Suprapubic skin (tissue), 4 donors: Measurements from ENCODE around the gene MYO9B. TPM values are rescaled to one million over a fixed set of nuclear protein-coding genes. Genes with fewer than 3 reads are reported as not detected.

Experiments
- DNase-seq, 2 donors: peaks; one replicate each; pipeline ENCODE4 v3.0.0-alpha.2; 2019; ENCODE audit warnings: low spot score in 2 of 2
- H3K27ac ChIP-seq: fragments of 200-600 bp; sonication (generic); one replicate; pipeline ENCODE4 v1.5.1; 2019
- H3K27me3 ChIP-seq: fragments of 200-600 bp; sonication (generic); one replicate; pipeline ENCODE4 v1.5.1; 2019
- H3K36me3 ChIP-seq: fragments of 200-600 bp; sonication (generic); one replicate; pipeline ENCODE4 v1.5.1; 2019
- H3K4me1 ChIP-seq: fragments of 200-600 bp; sonication (generic); one replicate; pipeline ENCODE4 v1.5.1; 2019
- H3K4me3 ChIP-seq: fragments of 200-600 bp; sonication (generic); one replicate; pipeline ENCODE4 v1.5.1; 2019; ENCODE audit warnings: mild to moderate bottlenecking
- H3K9me3 ChIP-seq: fragments of 200-600 bp; sonication (generic); one replicate; pipeline ENCODE4 v1.5.1; 2019
- CTCF ChIP-seq, 2 donors: fragments of 200-600 bp in 1 of 2; fragments of 450-650 bp in 1 of 2; sonication (generic) in 1 of 2; IDR thresholded peaks; one replicate each; pipeline ENCODE4 v1.5.1; 2016 to 2019; ENCODE audit warnings: antibody characterized with exemption in 2 of 2, mild to moderate bottlenecking in 1 of 2, moderate library complexity in 1 of 2
- EP300 ChIP-seq: sonication (generic); formaldehyde crosslinking; IDR thresholded peaks from one replicate; pipeline ENCODE4 v1.6.1; 2017; ENCODE audit warnings: antibody characterized with exemption
- POLR2A ChIP-seq, 2 donors: fragments of 450-650 bp; IDR thresholded peaks; one replicate each; pipeline ENCODE4 v1.6.1; 2017; ENCODE audit warnings: antibody characterized with exemption in 2 of 2, mild to moderate bottlenecking in 2 of 2, moderate library complexity in 2 of 2
- POLR2AphosphoS5 ChIP-seq, 3 donors: sonication (generic); formaldehyde crosslinking; IDR thresholded peaks; one replicate each; pipeline ENCODE4 v1.6.1; 2017; ENCODE audit warnings: antibody characterized with exemption in 3 of 3
- WGBS: methylation state at CpG from one replicate; pipeline ENCODE4 v1.1.5; 2018; 5-methylcytosine and 5-hydroxymethylcytosine counted together
- total RNA-seq, 4 donors: library from RNA; depleted of rRNA; stranded (reverse); fragments of >200 nt; gene quantifications; one replicate each; pipeline ENCODE4 v1.1.0, GENCODE V29; 2016

MYO9B gene
- total RNA-seq, 4 donors from 2014 or later: 43.6 to 99.9 (median 69.5) TPM

DNA sequence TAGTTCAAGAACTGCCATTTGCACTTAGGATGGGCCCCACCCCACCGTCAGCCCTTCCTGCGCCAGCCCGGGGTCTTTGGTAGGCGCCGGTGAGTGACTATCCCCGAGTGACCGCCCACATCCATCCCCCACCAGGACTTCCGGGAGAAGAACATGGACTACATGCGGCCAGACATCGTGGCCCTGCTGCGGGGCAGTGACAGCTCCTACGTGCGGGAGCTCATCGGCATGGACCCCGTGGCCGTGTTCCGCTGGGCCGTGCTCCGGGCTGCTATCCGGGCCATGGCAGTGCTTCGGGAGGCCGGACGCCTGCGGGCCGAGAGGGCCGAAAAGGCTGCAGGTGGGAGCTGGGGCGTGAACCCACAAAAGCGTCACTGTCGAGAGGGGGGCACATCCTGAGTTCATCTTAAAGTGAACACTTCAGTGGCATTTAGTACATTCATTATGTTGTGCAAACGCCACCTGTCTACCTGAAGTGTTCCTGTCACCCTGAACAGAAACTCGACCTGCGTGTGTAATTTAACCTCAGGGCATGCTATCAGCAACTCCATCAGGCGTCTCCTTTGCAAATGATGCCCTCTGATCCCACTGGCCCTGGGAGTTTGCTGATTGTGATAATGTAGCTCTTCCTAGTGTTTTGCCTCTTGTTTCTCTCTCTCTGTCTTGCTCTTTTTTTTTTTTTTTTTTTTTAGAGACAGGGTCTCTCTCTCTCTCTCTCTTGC is 97.2 kb downstream of the MYO9B start:
- WGBS: 91% methylated on average over 24 of the region's 33 CpGs
- no peaks in the 10 kb centered on the region for H3K9me3 ChIP-seq
- no peaks in the 10 kb centered on the region for H3K27me3 ChIP-seq
- H3K27ac ChIP-seq: no peak overlapping the region
- no peak overlapping the region for H3K4me3 ChIP-seq
- no peaks in the 10 kb centered on the region for H3K4me1 ChIP-seq
- H3K36me3 ChIP-seq: peaks cover 96% of the 10 kb centered on the region
- TF ChIP-seq POLR2A (IDR thresholded peaks at IDR 0.05): no peak
- no peak for TF ChIP-seq POLR2AphosphoS5 (IDR thresholded peaks at IDR 0.05)
- no peak for TF ChIP-seq CTCF (IDR thresholded peaks at IDR 0.05)
- no peak for TF ChIP-seq EP300
- no peak for DNase-seq

DNA sequence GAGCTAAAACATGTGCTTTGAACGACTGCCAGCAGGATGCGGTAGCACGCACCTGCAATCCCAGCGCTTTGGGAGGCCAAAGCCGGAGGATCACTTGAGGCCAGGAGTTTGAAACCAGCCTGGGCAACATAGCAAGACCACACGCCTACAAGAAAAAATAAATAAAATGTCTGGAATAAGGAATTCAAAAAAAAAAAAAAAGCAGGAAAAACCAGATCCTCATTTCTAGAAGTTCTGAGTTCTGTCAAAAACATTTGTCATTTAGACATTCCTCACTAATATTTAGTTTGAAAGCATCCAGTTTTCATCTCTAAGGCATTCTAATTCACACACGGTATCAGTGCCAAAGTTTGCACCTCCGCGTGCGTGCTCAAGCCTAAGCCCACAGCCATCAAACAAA is 102.7 kb downstream of the MYO9B start:
- Histone ChIP-seq H3K9me3 (no peaks in the 10 kb centered on the region), H3K4me1 (no peaks in the 10 kb centered on the region), H3K4me3 (no peak overlapping the region), H3K27me3 (no peaks in the 10 kb centered on the region), H3K36me3 (peaks cover 81% of the 10 kb centered on the region), H3K27ac (no peak overlapping the region)
- 92% methylated on average over 10 of the region's 10 CpGs for WGBS
- no peak for DNase-seq
- TF ChIP-seq CTCF (IDR thresholded peaks at IDR 0.05) (no peak), POLR2AphosphoS5 (IDR thresholded peaks at IDR 0.05) (no peak), EP300 (no peak), POLR2A (IDR thresholded peaks at IDR 0.05) (no peak)

- Histone ChIP-seq H3K4me3 (no peak overlapping the region), H3K27ac (no peak overlapping the region), H3K27me3 (no peaks in the 10 kb centered on the region), H3K9me3 (no peaks in the 10 kb centered on the region), H3K36me3 (peaks cover 78% of the 10 kb centered on the region), H3K4me1 (no peaks in the 10 kb centered on the region)
- TF ChIP-seq CTCF (IDR thresholded peaks at IDR 0.05) (no peak), EP300 (no peak), POLR2A (IDR thresholded peaks at IDR 0.05) (no peak), POLR2AphosphoS5 (IDR thresholded peaks at IDR 0.05) (no peak)
- 81% methylated on average over 22 of the region's 22 CpGs for WGBS
- DNase-seq: no peak
These were observed 105.6 kb downstream of the MYO9B start for GRCh38 chr19:17180997-17181702.

DNA sequence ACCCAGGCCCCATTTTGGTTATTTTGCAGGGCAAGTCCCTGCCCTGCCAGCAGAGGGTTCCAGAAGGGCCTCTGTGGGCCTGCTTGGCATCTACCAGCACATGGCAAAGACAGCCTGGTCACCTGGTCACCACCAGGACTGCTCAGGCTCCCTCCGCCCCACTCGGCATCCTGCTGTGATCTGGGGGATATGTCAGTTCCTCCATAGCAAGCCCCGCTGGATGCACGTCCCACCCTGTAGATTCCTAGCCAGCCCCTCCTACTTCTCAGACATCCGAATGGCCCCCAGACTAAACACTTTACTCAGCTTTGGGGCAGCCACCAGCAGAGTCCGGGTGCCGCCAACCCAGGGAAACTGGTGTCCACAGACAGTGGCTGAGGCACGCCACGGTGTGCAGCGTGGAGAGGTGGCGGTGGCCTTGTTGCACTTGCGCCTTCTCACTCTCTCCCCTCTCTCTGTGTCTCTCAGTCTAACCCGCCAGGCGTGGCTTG is 107.7 kb downstream of the MYO9B start:
- Histone ChIP-seq H3K36me3 (peaks cover 79% of the 10 kb centered on the region), H3K27ac (no peak overlapping the region)
- WGBS: 76% methylated on average over 9 of the region's 14 CpGs

More for the DNA sequence above, 107.7 kb downstream of the MYO9B start:
- Histone ChIP-seq H3K9me3 (no peaks in the 10 kb centered on the region), H3K4me1 (no peaks in the 10 kb centered on the region), H3K27me3 (no peaks in the 10 kb centered on the region), H3K4me3 (no peak overlapping the region)
- DNase-seq: no peak
- TF ChIP-seq CTCF (IDR thresholded peaks at IDR 0.05) (no peak), POLR2AphosphoS5 (IDR thresholded peaks at IDR 0.05) (no peak), POLR2A (IDR thresholded peaks at IDR 0.05) (no peak), EP300 (no peak)
